DMS79 (cell line): ENCODE data around the gene CSTPP1.
A peak's percentile ranks its signal among the peaks of the same experiment; 100 is the strongest.

ENCODE experiments used
- DNase-seq: peaks from one replicate; lab custom pipeline; 2025; lab: John Stamatoyannopoulos, UW

Gene CSTPP1

GRCh38 chr11:47161890-47162289, 225.3 kb downstream of the CSTPP1 start:
- no peak for DNase-seq

GRCh38 chr11:47162426-47162825, 225.9 kb downstream of the CSTPP1 start:
- DNase-seq, result no peak

- no peak for DNase-seq
Measured at GRCh38 chr11:47163193-47163592, 226.6 kb downstream of the CSTPP1 start.

- DNase-seq, result no peak
Measured at GRCh38 chr11:47163898-47164297, 227.3 kb downstream of the CSTPP1 start.

- no peak for DNase-seq
Measured at GRCh38 chr11:47164321-47164720, 227.8 kb downstream of the CSTPP1 start.

- no peak for DNase-seq
Measured at GRCh38 chr11:47165253-47165840, 228.8 kb downstream of the CSTPP1 start.

GRCh38 chr11:47166368-47166767, 229.8 kb downstream of the CSTPP1 start:
- no peak for DNase-seq

- DNase-seq, result no peak
Measured at GRCh38 chr11:47171061-47171838, 234.7 kb downstream of the CSTPP1 start.

- no peak for DNase-seq
Measured at GRCh38 chr11:47171856-47172255, 235.3 kb downstream of the CSTPP1 start.

GRCh38 chr11:47172740-47173336, 236.3 kb downstream of the CSTPP1 start:
- no peak for DNase-seq

- DNase-seq, result no peak
Measured at GRCh38 chr11:47175746-47176327, 239.3 kb downstream of the CSTPP1 start.

- DNase-seq, result peak; percentile 88
Measured at GRCh38 chr11:47176328-47177228, 240.0 kb downstream of the CSTPP1 start, which contains the start of gene ARFGAP2. TSS of gene ARFGAP2 (minus strand) at chr11:47176879. CDS start at chr11:47176853, 26 bp downstream.

GRCh38 chr11:47177229-47177845, 240.8 kb downstream of the CSTPP1 start:
- peak; percentile 42 for DNase-seq

- DNase-seq, result no peak
Measured at GRCh38 chr11:47177846-47178245, 241.3 kb downstream of the CSTPP1 start.

- no peak for DNase-seq
Measured at GRCh38 chr11:47178316-47178715, 241.8 kb downstream of the CSTPP1 start.

- no peak for DNase-seq
Measured at GRCh38 chr11:47178737-47179654, 242.4 kb downstream of the CSTPP1 start.

GRCh38 chr11:47179655-47179991, 243.1 kb downstream of the CSTPP1 start:
- no peak for DNase-seq

GRCh38 chr11:47180006-47180787, 243.6 kb downstream of the CSTPP1 start:
- no peak for DNase-seq

GRCh38 chr11:47181271-47181670, 244.7 kb downstream of the CSTPP1 start:
- DNase-seq, result no peak

- DNase-seq, result no peak
Measured at GRCh38 chr11:47182380-47182779, 245.8 kb downstream of the CSTPP1 start.
